ENCODE data around the gene MACC1. TPM values are rescaled to one million over a fixed set of nuclear protein-coding genes. Genes with fewer than 3 reads are reported as not detected.

The MACC1 gene
- total and polyA plus RNA-seq, 10 of the 15 experiments (the other 5 are each of a cell fraction or from before 2014, with no cell fraction given) = 6.0 to 61.1 (median 12.7) TPM

- TF ChIP-seq IKZF1 (conservative IDR thresholded peaks at IDR 0.05) (peak; percentile 88), PKNOX1 (IDR thresholded peaks at IDR 0.05) (peak; percentile 96), HDGF (IDR thresholded peaks at IDR 0.05) (peak; percentile 93), BMI1 (IDR thresholded peaks at IDR 0.05; ENCODE audit: borderline replicate concordance) (peak; percentile 91), BHLHE40 (IDR thresholded peaks at IDR 0.05; ENCODE audit: borderline replicate concordance in 1 of 2, low read depth in 2 of 2, low read length in 1 of 2) (peak; percentile 31 to 35; a peak in 1 of 4 replicates), EED (IDR thresholded peaks at IDR 0.05; ENCODE audit: low read depth) (peak; percentile 84), POLR2A (IDR thresholded peaks at IDR 0.05; ENCODE audit: low read depth, low read length) (no peak), SP1 (IDR thresholded peaks at IDR 0.05; ENCODE audit: low read depth, low read length) (no peak), NFIC (IDR thresholded peaks at IDR 0.05; ENCODE audit: low read depth, low read length) (peak; percentile 75), MXI1 (IDR thresholded peaks at IDR 0.05; ENCODE audit: low read depth, low read length) (peak; percentile 48; the same call in 1 of the 2 replicates), SUZ12 (IDR thresholded peaks at IDR 0.05; ENCODE audit: unreplicated experiment) (no peak), ETV6 (conservative IDR thresholded peaks at IDR 0.05 in 1 of 2, IDR thresholded peaks at IDR 0.05 in 1 of 2; ENCODE audit: borderline replicate concordance in 1 of 2, low read depth in 1 of 2) (peak in 1 of 2 experiments; percentile 96; a peak in 2 of 4 replicates), SPI1 (IDR thresholded peaks at IDR 0.05; ENCODE audit: borderline replicate concordance, insufficient read depth, low read depth, low read length) (peak; percentile 83), IRF4 (IDR thresholded peaks at IDR 0.05; ENCODE audit: low read depth, low read length) (0 out of 2 replicates have a peak, but pooled peaks have one; percentile 36), PAX5 (IDR thresholded peaks at IDR 0.05; ENCODE audit: borderline replicate concordance, low read depth, low read length) (peak; percentile 36; the same call in 1 of the 2 replicates), POU2F2 (IDR thresholded peaks at IDR 0.05; ENCODE audit: borderline replicate concordance, low read depth, low read length) (no peak), JUNB (IDR thresholded peaks at IDR 0.05) (0 out of 2 replicates have a peak, but pooled peaks have one; percentile 27), SKIL (IDR thresholded peaks at IDR 0.05; ENCODE audit: low read depth, poor library complexity, severe bottlenecking) (peak; percentile 20), EP300 (IDR thresholded peaks at IDR 0.05; ENCODE audit: borderline replicate concordance in 1 of 2, control insufficient read depth in 1 of 2, low read depth in 2 of 2, low read length in 2 of 2) (peak in 1 of 2 experiments; percentile 32; a peak in 1 of 4 replicates), RB1 (IDR thresholded peaks at IDR 0.05; ENCODE audit: borderline replicate concordance) (0 out of 2 replicates have a peak, but pooled peaks have one; percentile 43), RBBP5 (conservative IDR thresholded peaks at IDR 0.05) (no peak), GABPA (IDR thresholded peaks at IDR 0.05; ENCODE audit: low read depth) (0 out of 2 replicates have a peak, but pooled peaks have one; percentile 35), ATF2 (IDR thresholded peaks at IDR 0.05; ENCODE audit: low read length) (peak; percentile 47; the same call in 1 of the 2 replicates)
- TF ChIP-seq, protein P1, sequence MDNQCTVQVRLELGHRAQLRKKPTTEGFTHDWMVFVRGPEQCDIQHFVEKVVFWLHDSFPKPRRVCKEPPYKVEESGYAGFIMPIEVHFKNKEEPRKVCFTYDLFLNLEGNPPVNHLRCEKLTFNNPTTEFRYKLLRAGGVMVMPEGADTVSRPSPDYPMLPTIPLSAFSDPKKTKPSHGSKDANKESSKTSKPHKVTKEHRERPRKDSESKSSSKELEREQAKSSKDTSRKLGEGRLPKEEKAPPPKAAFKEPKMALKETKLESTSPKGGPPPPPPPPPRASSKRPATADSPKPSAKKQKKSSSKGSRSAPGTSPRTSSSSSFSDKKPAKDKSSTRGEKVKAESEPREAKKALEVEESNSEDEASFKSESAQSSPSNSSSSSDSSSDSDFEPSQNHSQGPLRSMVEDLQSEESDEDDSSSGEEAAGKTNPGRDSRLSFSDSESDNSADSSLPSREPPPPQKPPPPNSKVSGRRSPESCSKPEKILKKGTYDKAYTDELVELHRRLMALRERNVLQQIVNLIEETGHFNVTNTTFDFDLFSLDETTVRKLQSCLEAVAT (IDR thresholded peaks at IDR 0.05) = peak; percentile 49; the same call in 1 of the 2 replicates
These were observed 18.0 kb downstream of the MACC1 start (continued) for GRCh38 chr7:20199015-20199737.

All from GM12878 (cell line).